Loucy (cell line): ENCODE data around the gene STK4.

Experiments
- EZH2phosphoT487 ChIP-seq: fragments of 200-600 bp; IDR thresholded peaks from 2 replicates; pipeline ENCODE4 v1.6.1; 2018; ENCODE audit warnings: antibody characterized with exemption, mild to moderate bottlenecking, moderate library complexity, borderline replicate concordance
- TF ChIP-seq, protein P1 (sequence below): fragments of 200-600 bp; sonication (generic); conservative IDR thresholded peaks from 2 replicates; pipeline ENCODE4 v1.5.1; 2014; ENCODE audit warnings: mild to moderate bottlenecking, antibody characterized with exemption, low read length

DNA sequence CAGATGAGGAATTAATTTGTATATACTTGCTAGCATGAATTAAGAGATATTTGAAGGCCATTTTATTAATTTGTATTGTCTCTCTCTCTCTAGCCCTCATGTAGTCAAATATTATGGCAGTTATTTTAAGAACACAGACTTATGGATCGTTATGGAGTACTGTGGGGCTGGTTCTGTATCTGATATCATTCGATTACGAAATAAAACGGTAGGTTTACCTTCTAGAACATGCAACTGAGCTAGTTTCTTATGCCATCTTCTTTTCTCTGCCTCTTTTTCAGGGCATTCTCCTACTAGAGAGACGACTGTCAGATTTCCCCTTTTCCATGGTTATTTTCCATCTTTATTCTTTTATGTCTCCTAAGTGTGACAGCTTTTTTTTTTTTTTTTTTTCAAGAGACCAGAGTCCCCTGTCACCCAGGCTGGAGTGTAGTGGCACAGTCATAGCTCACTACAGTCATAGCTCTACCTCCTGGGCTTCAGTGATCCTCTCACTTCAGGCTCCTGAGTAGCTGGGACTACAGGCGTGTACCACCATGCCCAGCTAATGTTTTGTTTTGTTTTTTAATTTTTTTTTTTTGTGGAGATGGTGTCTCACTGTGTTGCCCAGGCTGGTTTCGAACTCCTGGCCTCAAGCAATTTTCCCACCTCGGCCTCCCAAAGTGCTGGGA is 15.6 kb downstream of the STK4 start:
- TF ChIP-seq, protein P1, sequence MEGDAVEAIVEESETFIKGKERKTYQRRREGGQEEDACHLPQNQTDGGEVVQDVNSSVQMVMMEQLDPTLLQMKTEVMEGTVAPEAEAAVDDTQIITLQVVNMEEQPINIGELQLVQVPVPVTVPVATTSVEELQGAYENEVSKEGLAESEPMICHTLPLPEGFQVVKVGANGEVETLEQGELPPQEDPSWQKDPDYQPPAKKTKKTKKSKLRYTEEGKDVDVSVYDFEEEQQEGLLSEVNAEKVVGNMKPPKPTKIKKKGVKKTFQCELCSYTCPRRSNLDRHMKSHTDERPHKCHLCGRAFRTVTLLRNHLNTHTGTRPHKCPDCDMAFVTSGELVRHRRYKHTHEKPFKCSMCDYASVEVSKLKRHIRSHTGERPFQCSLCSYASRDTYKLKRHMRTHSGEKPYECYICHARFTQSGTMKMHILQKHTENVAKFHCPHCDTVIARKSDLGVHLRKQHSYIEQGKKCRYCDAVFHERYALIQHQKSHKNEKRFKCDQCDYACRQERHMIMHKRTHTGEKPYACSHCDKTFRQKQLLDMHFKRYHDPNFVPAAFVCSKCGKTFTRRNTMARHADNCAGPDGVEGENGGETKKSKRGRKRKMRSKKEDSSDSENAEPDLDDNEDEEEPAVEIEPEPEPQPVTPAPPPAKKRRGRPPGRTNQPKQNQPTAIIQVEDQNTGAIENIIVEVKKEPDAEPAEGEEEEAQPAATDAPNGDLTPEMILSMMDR, result no peak
- TF ChIP-seq EZH2phosphoT487, result no peak
